Measurements from ENCODE around the gene CMIP. TPM values are rescaled to one million over a fixed set of nuclear protein-coding genes. Genes with fewer than 3 reads are reported as not detected.

Gene CMIP
- total RNA-seq, 1 donor from 2014 or later, result 11.1 TPM

- intact Hi-C loops (cut with DNase I), result no loop called here
- DNase-seq (no peak), ATAC-seq (ENCODE audit: poor library complexity) (no peak)
Measured at GRCh38 chr16:81498351-81498750, 53.7 kb downstream of the CMIP start.

GRCh38 chr16:81499576-81500380 is 55.2 kb downstream of the CMIP start:
- DNase-seq (no peak), ATAC-seq (ENCODE audit: poor library complexity) (no peak)
- intact Hi-C loops (cut with DNase I), result no loop called here

GRCh38 chr16:81500833-81501521 is 56.4 kb downstream of the CMIP start:
- intact Hi-C loops (cut with DNase I), result no loop called here
- no peak for DNase-seq

GRCh38 chr16:81502396-81503070 is 57.9 kb downstream of the CMIP start:
- no peak for DNase-seq
- ATAC-seq (ENCODE audit: poor library complexity), result no peak
- intact Hi-C loops (cut with DNase I), result no loop called here

More at GRCh38 chr16:81500833-81501521, 56.4 kb downstream of the CMIP start:
- ATAC-seq (ENCODE audit: poor library complexity), result no peak

GRCh38 chr16:81505011-81505661 is 60.5 kb downstream of the CMIP start:
- DNase-seq (no peak), ATAC-seq (ENCODE audit: poor library complexity) (peak; percentile 25)
- intact Hi-C loops (cut with DNase I), result no loop called here

GRCh38 chr16:81509404-81509803 is 64.8 kb downstream of the CMIP start:
- intact Hi-C loops (cut with DNase I), result no loop called here
- no peak for DNase-seq
- ATAC-seq (ENCODE audit: poor library complexity), result no peak

- intact Hi-C loops (cut with DNase I), result no loop called here
- no peak for DNase-seq
- ATAC-seq (ENCODE audit: poor library complexity), result no peak
Measured at GRCh38 chr16:81510016-81510415, 65.4 kb downstream of the CMIP start.

GRCh38 chr16:81511371-81511770 is 66.8 kb downstream of the CMIP start:
- ATAC-seq (ENCODE audit: poor library complexity) (no peak), DNase-seq (no peak)
- intact Hi-C loops (cut with DNase I), result no loop called here

GRCh38 chr16:81513204-81514040 is 68.8 kb downstream of the CMIP start:
- intact Hi-C loops (cut with DNase I), result no loop called here
- peak; percentile 83 for ATAC-seq (ENCODE audit: poor library complexity)
- peak; percentile 87 for DNase-seq

GRCh38 chr16:81514041-81514559 is 69.5 kb downstream of the CMIP start:
- ATAC-seq (ENCODE audit: poor library complexity) (peak; percentile 40), DNase-seq (no peak)
- intact Hi-C loops (cut with DNase I), result no loop called here

- ATAC-seq (ENCODE audit: poor library complexity) (no peak), DNase-seq (no peak)
- intact Hi-C loops (cut with DNase I), result no loop called here
Measured at GRCh38 chr16:81514568-81515258, 70.1 kb downstream of the CMIP start.

GRCh38 chr16:81515281-81515680 is 70.7 kb downstream of the CMIP start:
- DNase-seq, result no peak
- no peak for ATAC-seq (ENCODE audit: poor library complexity)
- intact Hi-C loops (cut with DNase I), result no loop called here

- DNase-seq, result no peak
- intact Hi-C loops (cut with DNase I), result no loop called here
- no peak for ATAC-seq (ENCODE audit: poor library complexity)
Measured at GRCh38 chr16:81515721-81516120, 71.1 kb downstream of the CMIP start.

GRCh38 chr16:81516478-81517149 is 72.0 kb downstream of the CMIP start:
- intact Hi-C loops (cut with DNase I), result no loop called here
- DNase-seq, result peak; percentile 63
- no peak for ATAC-seq (ENCODE audit: poor library complexity)

- intact Hi-C loops (cut with DNase I), result no loop called here
- ATAC-seq (ENCODE audit: poor library complexity), result no peak
- DNase-seq, result no peak
Measured at GRCh38 chr16:81517150-81517499, 72.5 kb downstream of the CMIP start.

- intact Hi-C loops (cut with DNase I), result no loop called here
- ATAC-seq (ENCODE audit: poor library complexity), result no peak
- no peak for DNase-seq
Measured at GRCh38 chr16:81517629-81518438, 73.2 kb downstream of the CMIP start.

GRCh38 chr16:81518439-81518757 is 73.8 kb downstream of the CMIP start:
- ATAC-seq (ENCODE audit: poor library complexity), result no peak
- no peak for DNase-seq
- intact Hi-C loops (cut with DNase I), result no loop called here
